Activated naive CD4-positive, alpha-beta T cell treated with anti-CD3 and anti-CD28 coated beads for 36 hours (primary cell): ENCODE measurements around the gene LIMS1. TPM values are rescaled to one million over a fixed set of nuclear protein-coding genes. Genes with fewer than 3 reads are reported as not detected.
"Not testable (repeated sequence)": the region's sequence is repeated elsewhere in the genome, so short reads cannot be mapped to it uniquely, and the experiment has no call there.

ENCODE experiments used
- CTCF ChIA-PET: fragments of 350-600 bp; sonication (Branson Sonifier 250); formaldehyde crosslinking; loops from one replicate; lab custom pipeline; 2021; ENCODE audit warnings: antibody characterized with exemption; lab: Charles Lee
- DNase-seq: peaks from one replicate; pipeline ENCODE4 v3.0.0-alpha.2; 2020
- H3K27ac Mint-ChIP-seq: one replicate; pipeline ENCODE4 v1.8.0; 2021; ENCODE audit warnings: mild to moderate bottlenecking, mixed read lengths
- H3K27me3 Mint-ChIP-seq: one replicate; pipeline ENCODE4 v1.8.0; 2021; ENCODE audit warnings: low read depth, mixed read lengths
- H3K36me3 Mint-ChIP-seq: one replicate; pipeline ENCODE4 v1.8.0; 2021; ENCODE audit warnings: low read depth, mixed read lengths
- H3K4me1 Mint-ChIP-seq: one replicate; pipeline ENCODE4 v1.8.0; 2021; ENCODE audit warnings: low read depth, mixed read lengths
- H3K4me3 Mint-ChIP-seq: one replicate; pipeline ENCODE4 v1.8.0; 2021; ENCODE audit warnings: mild to moderate bottlenecking, moderate library complexity, mixed read lengths
- H3K9me3 Mint-ChIP-seq: one replicate; pipeline ENCODE4 v1.8.0; 2021; ENCODE audit warnings: mixed read lengths
- intact Hi-C: fragments of 100-400 bp; cut with micrococcal nuclease; formaldehyde crosslinking; loops from one replicate; pipeline ENCODE4 v1.15.1; 2023
- total RNA-seq, 2 experiments: library from RNA; stranded (reverse); gene quantifications; one replicate each; pipeline ENCODE4 v1.2.3, GENCODE V29; 2021

Gene LIMS1
- total RNA-seq, 2 experiments from 2014 or later: 43.8 to 47.1 TPM

GRCh38 chr2:108657517-108657916 lies 123.2 kb downstream of the LIMS1 start:
- intact Hi-C loops, H3K27me3 Mint-ChIP-seq, H3K27ac Mint-ChIP-seq, CTCF ChIA-PET, H3K4me3 Mint-ChIP-seq, DNase-seq, H3K9me3 Mint-ChIP-seq, H3K36me3 Mint-ChIP-seq: not testable (repeated sequence)
- peaks cover 11% of the 10 kb centered on the region for H3K4me1 Mint-ChIP-seq

GRCh38 chr2:108658553-108658952 lies 124.3 kb downstream of the LIMS1 start:
- H3K4me1 Mint-ChIP-seq, intact Hi-C loops, H3K27ac Mint-ChIP-seq, H3K36me3 Mint-ChIP-seq, H3K27me3 Mint-ChIP-seq, CTCF ChIA-PET, H3K9me3 Mint-ChIP-seq, DNase-seq, H3K4me3 Mint-ChIP-seq: not testable (repeated sequence)

- CTCF ChIA-PET: not testable (repeated sequence)
Measured at GRCh38 chr2:108661493-108661892, 127.2 kb downstream of the LIMS1 start.

GRCh38 chr2:108662207-108662612 lies 127.9 kb downstream of the LIMS1 start:
- intact Hi-C loops, DNase-seq, CTCF ChIA-PET, H3K4me3 Mint-ChIP-seq, H3K9me3 Mint-ChIP-seq, H3K27ac Mint-ChIP-seq, H3K36me3 Mint-ChIP-seq, H3K27me3 Mint-ChIP-seq: not testable (repeated sequence)
- peaks cover 11% of the 10 kb centered on the region for H3K4me1 Mint-ChIP-seq

More at GRCh38 chr2:108661493-108661892, 127.2 kb downstream of the LIMS1 start:
- peaks cover 11% of the 10 kb centered on the region for H3K4me1 Mint-ChIP-seq
- H3K4me3 Mint-ChIP-seq, intact Hi-C loops, H3K36me3 Mint-ChIP-seq, H3K27ac Mint-ChIP-seq, DNase-seq, H3K9me3 Mint-ChIP-seq, H3K27me3 Mint-ChIP-seq: not testable (repeated sequence)

- H3K4me3 Mint-ChIP-seq, H3K9me3 Mint-ChIP-seq, intact Hi-C loops, DNase-seq, H3K36me3 Mint-ChIP-seq, CTCF ChIA-PET, H3K27ac Mint-ChIP-seq, H3K27me3 Mint-ChIP-seq: not testable (repeated sequence)
- peaks cover 11% of the 10 kb centered on the region for H3K4me1 Mint-ChIP-seq
Measured at GRCh38 chr2:108663346-108663745, 129.1 kb downstream of the LIMS1 start.

- H3K27ac Mint-ChIP-seq, H3K27me3 Mint-ChIP-seq, H3K9me3 Mint-ChIP-seq, DNase-seq, H3K36me3 Mint-ChIP-seq, intact Hi-C loops, CTCF ChIA-PET, H3K4me3 Mint-ChIP-seq: not testable (repeated sequence)
- H3K4me1 Mint-ChIP-seq: peaks cover 11% of the 10 kb centered on the region
Measured at GRCh38 chr2:108664089-108664488, 129.8 kb downstream of the LIMS1 start.

- CTCF ChIA-PET, H3K36me3 Mint-ChIP-seq, H3K9me3 Mint-ChIP-seq, intact Hi-C loops, DNase-seq, H3K27me3 Mint-ChIP-seq, H3K27ac Mint-ChIP-seq, H3K4me3 Mint-ChIP-seq: not testable (repeated sequence)
- peaks cover 11% of the 10 kb centered on the region for H3K4me1 Mint-ChIP-seq
Measured at GRCh38 chr2:108664979-108665378, 130.7 kb downstream of the LIMS1 start.

- H3K27ac Mint-ChIP-seq, intact Hi-C loops, H3K4me3 Mint-ChIP-seq, H3K9me3 Mint-ChIP-seq, H3K36me3 Mint-ChIP-seq, DNase-seq, H3K27me3 Mint-ChIP-seq, CTCF ChIA-PET: not testable (repeated sequence)
- H3K4me1 Mint-ChIP-seq: peaks cover 11% of the 10 kb centered on the region
Measured at GRCh38 chr2:108665975-108666374, 131.7 kb downstream of the LIMS1 start.

GRCh38 chr2:108667140-108667539 lies 132.9 kb downstream of the LIMS1 start:
- H3K4me3 Mint-ChIP-seq, H3K36me3 Mint-ChIP-seq, DNase-seq, CTCF ChIA-PET, H3K27me3 Mint-ChIP-seq, H3K9me3 Mint-ChIP-seq, intact Hi-C loops, H3K27ac Mint-ChIP-seq: not testable (repeated sequence)
- H3K4me1 Mint-ChIP-seq: peaks cover 10% of the 10 kb centered on the region

- H3K4me3 Mint-ChIP-seq, H3K9me3 Mint-ChIP-seq, H3K27ac Mint-ChIP-seq, intact Hi-C loops, DNase-seq, H3K36me3 Mint-ChIP-seq, CTCF ChIA-PET, H3K27me3 Mint-ChIP-seq, H3K4me1 Mint-ChIP-seq: not testable (repeated sequence)
Measured at GRCh38 chr2:108670282-108670681, 136.0 kb downstream of the LIMS1 start.

GRCh38 chr2:108672200-108672805 lies 138.0 kb downstream of the LIMS1 start:
- H3K36me3 Mint-ChIP-seq, H3K4me3 Mint-ChIP-seq, H3K4me1 Mint-ChIP-seq, H3K27ac Mint-ChIP-seq, H3K27me3 Mint-ChIP-seq, DNase-seq, CTCF ChIA-PET, intact Hi-C loops, H3K9me3 Mint-ChIP-seq: not testable (repeated sequence)

- intact Hi-C loops, CTCF ChIA-PET, H3K9me3 Mint-ChIP-seq, H3K27ac Mint-ChIP-seq, H3K4me3 Mint-ChIP-seq, H3K4me1 Mint-ChIP-seq, H3K36me3 Mint-ChIP-seq, H3K27me3 Mint-ChIP-seq, DNase-seq: not testable (repeated sequence)
Measured at GRCh38 chr2:108676522-108676921, 142.3 kb downstream of the LIMS1 start.

- CTCF ChIA-PET, H3K27ac Mint-ChIP-seq, H3K4me1 Mint-ChIP-seq, DNase-seq, intact Hi-C loops, H3K27me3 Mint-ChIP-seq, H3K36me3 Mint-ChIP-seq, H3K9me3 Mint-ChIP-seq, H3K4me3 Mint-ChIP-seq: not testable (repeated sequence)
Measured at GRCh38 chr2:108677239-108677744, 143.0 kb downstream of the LIMS1 start.
